Trophoblast cell (in vitro differentiated cells and primary cell): Measurements from ENCODE around the gene COX6B1.

Experiments used
- DNase-seq, 2 donors: peaks; one replicate each; pipeline ENCODE4 v3.0.0-alpha.2; 2016
- H2AFZ ChIP-seq: 2 replicates; pipeline ENCODE4 v1.6.1; 2013; ENCODE audit warnings: low read length, moderate library complexity, mild to moderate bottlenecking; ENCODE audit not compliant: insufficient read depth, poor library complexity
- H2AK5ac ChIP-seq: 2 replicates; pipeline ENCODE4 v1.6.1; 2013; ENCODE audit warnings: mild to moderate bottlenecking, low read length
- H2BK120ac ChIP-seq: 2 replicates; pipeline ENCODE4 v1.6.1; 2013; ENCODE audit warnings: low read length, mild to moderate bottlenecking, moderate library complexity; ENCODE audit not compliant: insufficient read depth, poor library complexity
- H2BK12ac ChIP-seq: 2 replicates; pipeline ENCODE4 v1.6.1; 2013; ENCODE audit warnings: mild to moderate bottlenecking, low read length, moderate library complexity
- H2BK5ac ChIP-seq: 2 replicates; pipeline ENCODE4 v1.6.1; 2013; ENCODE audit warnings: low read length, low read depth, moderate library complexity, mild to moderate bottlenecking; ENCODE audit not compliant: poor library complexity
- H3K14ac ChIP-seq: 2 replicates; pipeline ENCODE4 v1.6.1; 2013; ENCODE audit warnings: mild to moderate bottlenecking, low read length
- H3K18ac ChIP-seq: 2 replicates; pipeline ENCODE4 v1.6.1; 2013; ENCODE audit warnings: mild to moderate bottlenecking, low read length
- H3K23ac ChIP-seq: 2 replicates; pipeline ENCODE4 v1.6.1; 2013; ENCODE audit warnings: low read length
- H3K27ac ChIP-seq: 2 replicates; pipeline ENCODE4 v1.5.1; 2013; ENCODE audit warnings: low read depth, mild to moderate bottlenecking, inconsistent platforms, low read length, moderate library complexity
- H3K27me3 ChIP-seq: 2 replicates; pipeline ENCODE4 v1.6.1; 2013; ENCODE audit warnings: inconsistent platforms, mild to moderate bottlenecking, low read length, moderate library complexity; ENCODE audit not compliant: insufficient read depth
- H3K36me3 ChIP-seq, 2 experiments: 1 replicate in 1 of 2; 2 replicates in 1 of 2; pipeline ENCODE4 v1.6.1; 2013; ENCODE audit warnings: low read length in 2 of 2, mild to moderate bottlenecking in 2 of 2, moderate library complexity in 1 of 2; ENCODE audit not compliant: insufficient read depth in 2 of 2, control insufficient read depth in 1 of 2
- H3K4ac ChIP-seq: 2 replicates; pipeline ENCODE4 v1.6.1; 2013; ENCODE audit warnings: low read depth, mild to moderate bottlenecking, low read length, moderate library complexity
- H3K4me1 ChIP-seq, 2 experiments: 1 replicate in 1 of 2; 2 replicates in 1 of 2; pipeline ENCODE4 v1.6.1; 2013; ENCODE audit warnings: low read length in 2 of 2, mild to moderate bottlenecking in 2 of 2, moderate library complexity in 1 of 2; ENCODE audit not compliant: insufficient read depth in 2 of 2, control insufficient read depth in 1 of 2
- H3K4me2 ChIP-seq: 2 replicates; pipeline ENCODE4 v1.6.1; 2013; ENCODE audit warnings: inconsistent platforms, mild to moderate bottlenecking, low read length, moderate library complexity
- H3K4me3 ChIP-seq: 2 replicates; pipeline ENCODE4 v1.5.1; 2013; ENCODE audit warnings: mild to moderate bottlenecking, low read depth, low read length, inconsistent platforms
- H3K79me1 ChIP-seq: one replicate; pipeline ENCODE4 v1.6.1; 2013; ENCODE audit warnings: low read length
- H3K79me2 ChIP-seq: 2 replicates; pipeline ENCODE4 v1.6.1; 2013; ENCODE audit warnings: low read length, mild to moderate bottlenecking; ENCODE audit not compliant: control insufficient read depth, insufficient read depth, poor library complexity
- H3K9ac ChIP-seq: 2 replicates; pipeline ENCODE4 v1.6.1; 2013; ENCODE audit warnings: mild to moderate bottlenecking, low read length
- H3K9me3 ChIP-seq: 2 replicates; pipeline ENCODE4 v1.6.1; 2013; ENCODE audit warnings: low read depth, mild to moderate bottlenecking, control low read depth, inconsistent platforms, low read length; ENCODE audit not compliant: insufficient read depth
- H4K12ac ChIP-seq: 2 replicates; pipeline ENCODE4 v1.6.1; 2013; ENCODE audit warnings: low read depth, mild to moderate bottlenecking, low read length, moderate library complexity
- H4K8ac ChIP-seq: 2 replicates; pipeline ENCODE4 v1.6.1; 2013; ENCODE audit warnings: low read depth, mild to moderate bottlenecking, low read length, moderate library complexity
- H4K91ac ChIP-seq: one replicate; pipeline ENCODE4 v1.6.1; 2013; ENCODE audit warnings: low read depth, mild to moderate bottlenecking, low read length, moderate library complexity
- WGBS: extraction: QIAGEN DNeasy Blood & Tissue Kit; methylation state at CpG from one replicate; pipeline ENCODE4 v1.1.7; 2013; ENCODE audit warnings: missing lambda C conversion rate; ENCODE audit not compliant: insufficient read length, insufficient coverage; ENCODE audit errors: extremely low coverage; 5-methylcytosine and 5-hydroxymethylcytosine counted together

COX6B1 gene

GRCh38 chr19:35643255-35644205 lies 4.6 kb upstream of the COX6B1 start:
- Histone ChIP-seq H2BK5ac (peak overlapping the region; percentile 89), H3K18ac (peak overlapping the region; percentile 96), H3K4me1 (peaks cover 17 to 25% of the 10 kb centered on the region in 2 experiments), H2BK120ac (peak overlapping the region; percentile 97), H3K79me1 (peaks cover 16% of the 10 kb centered on the region), H4K8ac (peak overlapping the region; percentile 97), H3K4ac (peak overlapping the region; percentile 70), H2AK5ac (peak overlapping the region; percentile 4), H3K4me3 (peak overlapping the region; percentile 66), H3K9me3 (peaks cover 3% of the 10 kb centered on the region), H4K91ac (peak overlapping the region; percentile 88), H3K79me2 (peaks cover 4% of the 10 kb centered on the region), H3K27me3 (no peaks in the 10 kb centered on the region), H3K36me3 (no peaks in the 10 kb centered on the region), H2AFZ (peak overlapping the region; percentile 98), H3K14ac (peak overlapping the region; percentile 97), H3K9ac (peak overlapping the region; percentile 16), H3K4me2 (peak overlapping the region; percentile 89), H4K12ac (peak overlapping the region; percentile 92), H3K23ac (no peak overlapping the region), H2BK12ac (peak overlapping the region; percentile 67), H3K27ac (peak overlapping the region; percentile 73)
- DNase-seq: peak; percentile 76 to 84
- no CpG with 5 or more reads among the region's 69 CpGs for WGBS

- H4K12ac ChIP-seq: peak overlapping the region; percentile 92
- H2AK5ac ChIP-seq: peak overlapping the region; percentile 4
- peak overlapping the region; percentile 75 for H3K14ac ChIP-seq
- peak overlapping the region; percentile 34 for H3K4ac ChIP-seq
- H3K18ac ChIP-seq: peak overlapping the region; percentile 32
- DNase-seq: peak; percentile 96
- peak overlapping the region; percentile 89 for H3K4me2 ChIP-seq
- no peaks in the 10 kb centered on the region for H3K27me3 ChIP-seq
- peak overlapping the region; percentile 29 for H2BK5ac ChIP-seq
- no peak overlapping the region for H3K23ac ChIP-seq
- H2AFZ ChIP-seq: peak overlapping the region; percentile 98
- peaks cover 3% of the 10 kb centered on the region for H3K9me3 ChIP-seq
- H2BK120ac ChIP-seq: peak overlapping the region; percentile 29
- peaks cover 19 to 26% of the 10 kb centered on the region in 2 experiments for H3K4me1 ChIP-seq
- no CpG with 5 or more reads among the region's 60 CpGs for WGBS
- peaks cover 6% of the 10 kb centered on the region for H3K79me2 ChIP-seq
- peak overlapping the region; percentile 50 for H3K9ac ChIP-seq
- peak overlapping the region; percentile 56 for H2BK12ac ChIP-seq
- peaks cover 16% of the 10 kb centered on the region for H3K79me1 ChIP-seq
- peak overlapping the region; percentile 77 for H4K91ac ChIP-seq
- H3K4me3 ChIP-seq: peak overlapping the region; percentile 65
- H3K36me3 ChIP-seq: no peaks in the 10 kb centered on the region
- peak overlapping the region; percentile 76 for H4K8ac ChIP-seq
- peak overlapping the region; percentile 50 for H3K27ac ChIP-seq
These were observed 3.7 kb upstream of the COX6B1 start for GRCh38 chr19:35644206-35644986.

DNA sequence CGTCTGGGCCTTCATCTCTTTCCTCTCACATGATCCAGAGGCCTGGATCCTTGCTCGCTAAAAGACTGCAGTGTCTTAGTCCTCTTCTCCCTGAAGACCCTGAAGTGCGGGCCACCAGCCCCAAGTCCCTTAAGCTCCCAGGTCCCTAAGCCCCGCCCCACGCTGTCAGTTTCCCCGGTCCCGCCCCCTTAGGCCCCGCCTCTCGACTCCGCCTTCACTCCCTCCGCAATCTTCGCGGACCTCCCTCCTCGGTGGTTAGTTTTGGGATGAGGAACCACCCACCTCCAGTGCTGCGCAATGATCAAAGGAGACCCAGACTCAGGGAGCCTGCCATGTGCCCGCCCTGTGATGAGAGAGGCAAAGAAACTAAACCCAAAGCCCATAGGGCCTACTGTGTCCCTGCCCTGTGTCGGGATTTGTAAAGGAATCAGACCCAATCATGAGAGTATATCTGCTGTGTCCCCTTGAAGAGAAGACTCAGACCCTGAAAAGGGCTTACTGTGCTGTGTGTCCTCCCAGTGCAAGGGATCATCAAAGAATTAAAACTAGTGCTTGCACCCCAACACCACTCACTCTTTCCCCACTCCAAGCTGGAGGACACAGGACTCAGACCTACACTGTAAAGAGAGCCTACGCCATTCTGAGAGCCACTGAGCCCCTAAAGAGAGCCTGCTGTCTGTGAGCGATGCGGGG lies 3.0 kb upstream of the COX6B1 start:
- Histone ChIP-seq H4K91ac (no peak overlapping the region), H3K79me1 (peaks cover 16% of the 10 kb centered on the region), H3K4me3 (no peak overlapping the region), H3K18ac (no peak overlapping the region), H3K79me2 (peaks cover 6% of the 10 kb centered on the region), H4K8ac (peak overlapping the region; percentile 47), H3K4me1 (peaks cover 19 to 26% of the 10 kb centered on the region in 2 experiments), H4K12ac (no peak overlapping the region), H3K9me3 (peaks cover 3% of the 10 kb centered on the region), H2BK120ac (no peak overlapping the region), H3K9ac (no peak overlapping the region), H2AFZ (peak overlapping the region; percentile 59), H3K14ac (no peak overlapping the region), H2AK5ac (peak overlapping the region; percentile 53), H3K27ac (peak overlapping the region; percentile 21), H3K36me3 (no peaks in the 10 kb centered on the region), H3K4me2 (peak overlapping the region; percentile 89), H2BK5ac (no peak overlapping the region), H2BK12ac (peak overlapping the region; percentile 9), H3K4ac (no peak overlapping the region), H3K27me3 (no peaks in the 10 kb centered on the region), H3K23ac (no peak overlapping the region)
- peak; percentile 53 to 68 for DNase-seq
- WGBS: no CpG with 5 or more reads among the region's 20 CpGs
